ENCODE results near the gene DICER1.

Gene DICER1

GRCh38 chr14:95075789-95076188 is 81.5 kb downstream of the DICER1 start:
- DNase-seq: no peak

GRCh38 chr14:95073947-95074346 is 83.4 kb downstream of the DICER1 start:
- DNase-seq: no peak

- no peak for DNase-seq
These were observed 84.9 kb downstream of the DICER1 start for GRCh38 chr14:95072310-95072905.

- no peak for DNase-seq
These were observed 85.6 kb downstream of the DICER1 start for GRCh38 chr14:95071649-95072280.

- DNase-seq: no peak
These were observed 86.4 kb downstream of the DICER1 start for GRCh38 chr14:95070748-95071435.

- DNase-seq: no peak
These were observed 87.8 kb downstream of the DICER1 start for GRCh38 chr14:95069547-95069946.

- no peak for DNase-seq
These were observed 88.3 kb downstream of the DICER1 start for GRCh38 chr14:95069018-95069417.

- DNase-seq: no peak
These were observed 88.8 kb downstream of the DICER1 start for GRCh38 chr14:95068521-95068920.

- DNase-seq: no peak
These were observed 89.2 kb downstream of the DICER1 start for GRCh38 chr14:95068080-95068479.

GRCh38 chr14:95067526-95067925 is 89.8 kb downstream of the DICER1 start:
- no peak for DNase-seq

GRCh38 chr14:95066427-95066986 is 90.8 kb downstream of the DICER1 start:
- DNase-seq: no peak

- DNase-seq: no peak
These were observed 91.9 kb downstream of the DICER1 start for GRCh38 chr14:95065411-95065810.

- no peak for DNase-seq
These were observed 92.6 kb downstream of the DICER1 start for GRCh38 chr14:95064734-95065133.

- DNase-seq: no peak
These were observed 93.1 kb downstream of the DICER1 start for GRCh38 chr14:95064256-95064655.

- DNase-seq: no peak
These were observed 93.9 kb downstream of the DICER1 start for GRCh38 chr14:95063391-95063790.

GRCh38 chr14:95062946-95063345 is 94.4 kb downstream of the DICER1 start:
- DNase-seq: no peak

GRCh38 chr14:95062220-95062619 is 95.1 kb downstream of the DICER1 start:
- no peak for DNase-seq

- DNase-seq: no peak
These were observed 95.8 kb downstream of the DICER1 start for GRCh38 chr14:95061317-95062093.

- no peak for DNase-seq
These were observed 98.2 kb downstream of the DICER1 start for GRCh38 chr14:95059126-95059525.

- DNase-seq: no peak
These were observed 98.8 kb downstream of the DICER1 start for GRCh38 chr14:95058491-95058890.

- no peak for DNase-seq
These were observed 99.5 kb downstream of the DICER1 start for GRCh38 chr14:95057851-95058250.

GRCh38 chr14:95057147-95057546 is 100.2 kb downstream of the DICER1 start:
- no peak for DNase-seq

GRCh38 chr14:95056476-95056875 is 100.9 kb downstream of the DICER1 start:
- no peak for DNase-seq

Measured in KG1 (cell line).